GM20000 (cell line): ENCODE data around the gene RTKN.

Experiments used
- DNase-seq: peaks from one replicate; pipeline ENCODE4 v3.0.0; 2012; ENCODE audit warnings: low spot score
- CTCF ChIP-seq: IDR thresholded peaks from 2 replicates; pipeline ENCODE4 v1.5.1; 2012; ENCODE audit warnings: mild to moderate bottlenecking, control low read depth; ENCODE audit errors: extremely low read depth, missing control alignments

Gene RTKN

GRCh38 chr2:74429487-74430451 lies 12.0 kb downstream of the RTKN start:
- TF ChIP-seq CTCF: no peak
- no peak for DNase-seq

- TF ChIP-seq CTCF: no peak
- DNase-seq: no peak
These were observed 13.1 kb downstream of the RTKN start for GRCh38 chr2:74428675-74429074.

- no peak for TF ChIP-seq CTCF
- DNase-seq: no peak
These were observed 14.2 kb downstream of the RTKN start for GRCh38 chr2:74427551-74427950.

- no peak for DNase-seq
- TF ChIP-seq CTCF: no peak
These were observed 15.5 kb downstream of the RTKN start for GRCh38 chr2:74426181-74426758.

GRCh38 chr2:74425523-74425922 lies 16.2 kb downstream of the RTKN start:
- DNase-seq: no peak
- no peak for TF ChIP-seq CTCF

- no peak for TF ChIP-seq CTCF
- DNase-seq: no peak
These were observed 16.7 kb downstream of the RTKN start for GRCh38 chr2:74424995-74425406.
